GM12874 (cell line): ENCODE results near the gene PIR.

Source experiments
- CTCF ChIP-seq: IDR thresholded peaks from 2 replicates; pipeline ENCODE4 v1.5.1; 2011; ENCODE audit warnings: low read depth, mild to moderate bottlenecking, control low read depth, low read length, moderate library complexity; ENCODE audit not compliant: insufficient read depth

The PIR gene

DNA sequence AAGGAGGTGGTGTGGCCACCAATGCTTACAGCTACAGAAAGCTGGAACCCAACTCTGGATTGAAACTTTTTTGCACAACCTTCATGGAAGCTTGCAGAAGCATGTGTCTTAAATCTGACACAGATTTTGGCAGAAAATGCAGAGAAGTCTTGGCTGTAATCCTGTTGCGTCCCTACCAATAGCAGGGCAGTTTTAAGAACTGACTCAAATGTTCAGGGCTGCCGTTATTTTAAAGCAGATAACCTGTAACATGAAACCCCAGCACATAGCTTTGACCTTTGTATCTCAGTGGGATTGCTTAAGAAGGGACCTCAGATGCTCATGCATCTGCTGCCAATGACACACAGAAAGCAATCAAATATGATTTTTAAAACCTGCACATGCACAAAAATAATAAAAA is 108.8 kb downstream of the PIR start, which contains the start of gene VEGFD:
TSS of gene VEGFD (minus strand) at position 110 of the 400 bp plus-strand sequence. CDS start 467 bp downstream, outside the sequence.
- TF ChIP-seq CTCF = no peak

DNA sequence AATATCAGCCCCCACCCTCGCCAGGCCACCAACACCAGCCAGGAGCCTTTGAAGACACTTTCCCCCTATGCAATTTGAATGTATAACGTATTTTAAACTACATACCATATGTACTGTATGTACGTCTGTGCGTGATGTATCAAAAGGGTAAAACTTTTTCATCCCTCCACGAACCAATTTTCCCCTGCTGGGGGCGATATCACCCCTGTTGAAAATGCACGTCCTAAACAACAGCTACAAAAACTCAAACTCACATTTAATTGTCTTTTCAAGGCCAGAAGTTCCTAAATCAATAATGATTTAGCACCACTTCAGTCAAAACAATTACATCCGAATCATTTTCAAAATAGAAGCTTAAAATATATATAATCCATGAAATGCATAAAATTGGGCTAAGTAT is 110.3 kb downstream of the PIR start:
- TF ChIP-seq CTCF = no peak

DNA sequence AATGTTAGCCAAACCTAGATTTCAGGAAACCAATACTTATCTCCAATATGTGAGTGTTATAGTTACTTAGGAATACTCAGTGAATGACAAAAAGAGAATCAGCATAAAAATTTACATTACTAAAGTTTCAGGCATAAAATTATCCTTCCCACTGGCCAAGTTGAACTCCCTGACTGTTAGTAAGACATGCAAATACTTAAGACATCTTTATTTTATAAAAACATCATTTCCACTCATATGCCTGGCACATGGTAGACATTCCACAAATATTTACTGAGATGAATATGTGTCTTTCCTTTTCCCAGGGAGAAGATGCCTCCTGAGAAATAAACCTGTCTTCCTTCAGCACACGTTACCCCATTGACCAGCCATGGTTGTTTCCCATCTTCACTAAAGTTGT is 116.2 kb downstream of the PIR start:
- TF ChIP-seq CTCF = no peak

- TF ChIP-seq CTCF = no peak
Measured at GRCh38 chrX:15373976-15374375, 119.2 kb downstream of the PIR start.

DNA sequence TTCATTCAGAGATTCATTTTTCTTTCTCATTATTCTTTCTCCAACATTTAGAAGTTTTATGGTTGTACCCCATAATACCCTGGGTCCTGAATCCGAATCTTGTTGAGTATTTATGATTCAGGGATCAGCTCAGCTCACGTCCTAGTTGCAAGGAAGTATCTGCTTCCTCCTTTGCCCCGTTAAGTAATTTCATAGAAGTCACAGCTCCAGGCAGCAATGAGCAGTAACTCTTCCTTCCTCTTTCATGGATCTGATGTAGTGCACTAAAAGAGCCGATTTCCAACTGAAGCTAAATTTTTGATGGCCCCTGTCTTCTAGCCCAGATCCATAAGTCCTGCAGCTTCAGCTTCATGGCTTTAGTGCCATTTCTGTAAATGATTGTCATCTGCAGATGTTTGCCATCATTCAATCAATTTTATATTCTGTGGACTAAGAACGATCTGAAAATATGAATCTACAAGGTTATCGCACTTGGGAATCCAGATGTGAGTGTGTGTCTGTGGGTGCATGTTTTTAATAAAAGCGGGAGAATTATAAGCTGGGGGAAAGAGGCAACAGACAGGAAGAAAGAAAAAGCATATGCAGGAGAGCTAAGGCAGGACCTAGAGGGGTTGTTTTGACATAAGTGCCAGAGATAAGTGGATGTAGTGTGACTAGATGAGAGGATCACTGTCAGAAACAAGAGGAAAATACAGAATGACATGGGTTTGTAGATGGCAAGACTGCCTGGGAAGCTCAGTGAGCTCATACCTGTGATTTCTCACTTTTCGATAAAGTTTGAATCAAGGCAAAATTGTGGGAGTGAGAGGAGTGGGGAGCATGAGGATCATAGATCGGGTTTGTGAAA is 126.4 kb downstream of the PIR start:
- no peak for TF ChIP-seq CTCF

- no peak for TF ChIP-seq CTCF
Measured at GRCh38 chrX:15359701-15360100, 133.4 kb downstream of the PIR start.

DNA sequence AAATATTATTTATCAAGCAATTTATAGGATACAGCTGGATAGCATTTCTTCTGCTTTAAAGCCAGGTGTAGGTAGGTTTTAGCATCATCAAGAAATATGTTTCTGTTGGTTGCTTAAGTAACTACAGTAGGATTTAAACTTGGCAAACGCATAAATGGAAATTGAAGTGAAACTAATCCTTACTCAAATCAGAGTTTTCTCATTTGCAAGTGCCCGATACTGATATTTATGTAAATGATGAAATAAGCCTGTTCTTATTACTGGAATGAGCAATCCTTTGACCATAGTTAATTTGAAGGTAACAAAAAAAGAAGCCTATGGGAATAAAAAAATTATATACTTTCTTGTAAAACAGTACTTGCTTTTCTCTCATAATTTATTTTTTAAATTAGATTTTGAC is 134.6 kb downstream of the PIR start:
- TF ChIP-seq CTCF = no peak
